Gastroesophageal sphincter (tissue), 4 donors: Measurements from ENCODE around the gene DGKE. TPM values are rescaled to one million over a fixed set of nuclear protein-coding genes. Genes with fewer than 3 reads are reported as not detected.

Experiments
- ATAC-seq: fragments of 150-250 bp; one replicate; pipeline ENCODE4 v1.9.1; 2016; ENCODE audit warnings: mild to moderate bottlenecking, moderate library complexity
- H3K27ac ChIP-seq, 4 donors: fragments of 200-600 bp; sonication (generic) in 3 of 4; 1 replicate in 3 of 4; 2 replicates in 1 of 4; pipeline ENCODE4 v1.5.1; 2016 to 2019
- H3K27me3 ChIP-seq: fragments of 200-600 bp; sonication (generic); one replicate; pipeline ENCODE4 v1.5.1; 2019
- H3K36me3 ChIP-seq, 2 donors: fragments of 200-600 bp; sonication (generic); one replicate each; pipeline ENCODE4 v1.5.1; 2019; ENCODE audit warnings: control low read depth in 1 of 2
- H3K4me1 ChIP-seq, 3 donors: fragments of 200-600 bp; sonication (generic); 1 replicate in 2 of 3; 2 replicates in 1 of 3; pipeline ENCODE4 v1.5.1; 2016 to 2019; ENCODE audit warnings: control low read depth in 2 of 3
- H3K4me3 ChIP-seq, 2 donors: fragments of 200-600 bp; sonication (generic); one replicate each; pipeline ENCODE4 v1.5.1; 2019; ENCODE audit warnings: mild to moderate bottlenecking in 1 of 2, moderate library complexity in 1 of 2
- H3K9me3 ChIP-seq, 3 donors: fragments of 200-600 bp; sonication (generic); one replicate each; pipeline ENCODE4 v1.5.1; 2017 to 2019; ENCODE audit warnings: control low read depth in 2 of 3
- EP300 ChIP-seq: sonication (generic); formaldehyde crosslinking; IDR thresholded peaks from one replicate; pipeline ENCODE4 v1.6.1; 2017; ENCODE audit warnings: antibody characterized with exemption, mild to moderate bottlenecking
- POLR2A ChIP-seq, 2 donors: fragments of 450-650 bp; IDR thresholded peaks; one replicate each; pipeline ENCODE4 v1.6.1; 2017; ENCODE audit warnings: antibody characterized with exemption in 2 of 2, mild to moderate bottlenecking in 2 of 2, moderate library complexity in 1 of 2
- POLR2AphosphoS5 ChIP-seq: sonication (generic); formaldehyde crosslinking; IDR thresholded peaks from one replicate; pipeline ENCODE4 v1.6.1; 2017; ENCODE audit warnings: antibody characterized with exemption
- WGBS, 2 donors: methylation state at CpG; one replicate each; pipeline ENCODE4 v1.1.5; 2018; ENCODE audit warnings: low coverage in 1 of 2; 5-methylcytosine and 5-hydroxymethylcytosine counted together
- total RNA-seq, 4 donors: library from RNA; depleted of rRNA; stranded (reverse); fragments of >200 nt; gene quantifications; one replicate each; pipeline ENCODE4 v1.1.0, GENCODE V29; 2016
- TF ChIP-seq, protein P1 (sequence below), 4 experiments: fragments of 200-600 bp in 2 of 4; fragments of 450-650 bp in 2 of 4; sonication (generic) in 1 of 4; IDR thresholded peaks; one replicate each; pipeline ENCODE4 v1.5.1; 2017 to 2019; ENCODE audit warnings: antibody characterized with exemption in 4 of 4, mild to moderate bottlenecking in 2 of 4, moderate library complexity in 2 of 4

The DGKE gene
- total RNA-seq, 4 donors from 2014 or later, result 8.4 to 12.5 (median 9.7) TPM

DNA sequence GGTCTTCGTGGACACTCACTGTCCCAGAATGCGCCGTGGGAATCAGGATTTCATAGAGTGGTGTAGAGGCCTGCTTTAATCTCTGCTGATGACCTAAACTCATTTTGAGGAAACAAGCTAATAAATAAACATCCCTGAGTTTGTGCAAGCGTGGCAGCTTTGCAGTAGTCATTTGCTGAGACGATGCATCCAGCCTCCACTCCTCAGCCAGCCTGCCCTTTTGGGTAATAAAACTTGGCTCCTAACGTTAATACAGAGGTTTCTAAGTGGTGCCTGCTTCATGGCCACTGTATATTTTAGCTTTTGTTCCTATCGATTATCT, 1.3 kb downstream of the DGKE start:
- H3K9me3 ChIP-seq, result no peaks in the 10 kb centered on the region
- 65 to 76% methylated on average over 6 of the region's 7 CpGs for WGBS, 2 donors
- TF ChIP-seq POLR2A (IDR thresholded peaks at IDR 0.05) (no peak), POLR2AphosphoS5 (no peak), EP300 (no peak)
- TF ChIP-seq, protein P1, sequence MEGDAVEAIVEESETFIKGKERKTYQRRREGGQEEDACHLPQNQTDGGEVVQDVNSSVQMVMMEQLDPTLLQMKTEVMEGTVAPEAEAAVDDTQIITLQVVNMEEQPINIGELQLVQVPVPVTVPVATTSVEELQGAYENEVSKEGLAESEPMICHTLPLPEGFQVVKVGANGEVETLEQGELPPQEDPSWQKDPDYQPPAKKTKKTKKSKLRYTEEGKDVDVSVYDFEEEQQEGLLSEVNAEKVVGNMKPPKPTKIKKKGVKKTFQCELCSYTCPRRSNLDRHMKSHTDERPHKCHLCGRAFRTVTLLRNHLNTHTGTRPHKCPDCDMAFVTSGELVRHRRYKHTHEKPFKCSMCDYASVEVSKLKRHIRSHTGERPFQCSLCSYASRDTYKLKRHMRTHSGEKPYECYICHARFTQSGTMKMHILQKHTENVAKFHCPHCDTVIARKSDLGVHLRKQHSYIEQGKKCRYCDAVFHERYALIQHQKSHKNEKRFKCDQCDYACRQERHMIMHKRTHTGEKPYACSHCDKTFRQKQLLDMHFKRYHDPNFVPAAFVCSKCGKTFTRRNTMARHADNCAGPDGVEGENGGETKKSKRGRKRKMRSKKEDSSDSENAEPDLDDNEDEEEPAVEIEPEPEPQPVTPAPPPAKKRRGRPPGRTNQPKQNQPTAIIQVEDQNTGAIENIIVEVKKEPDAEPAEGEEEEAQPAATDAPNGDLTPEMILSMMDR (IDR thresholded peaks at IDR 0.05), result no peak
- H3K4me3 ChIP-seq, result peak overlapping the region; percentile 52 to 83
- H3K36me3 ChIP-seq, result peaks cover 0 to 7% of the 10 kb centered on the region in 2 donors
- peak overlapping the region in 3 of 4 donors; percentile 89 to 96 (median 95) for H3K27ac ChIP-seq
- H3K4me1 ChIP-seq, result peaks cover 0 to 66% (median 14%) of the 10 kb centered on the region in 3 donors
- ATAC-seq, result no peak
- no peaks in the 10 kb centered on the region for H3K27me3 ChIP-seq

DNA sequence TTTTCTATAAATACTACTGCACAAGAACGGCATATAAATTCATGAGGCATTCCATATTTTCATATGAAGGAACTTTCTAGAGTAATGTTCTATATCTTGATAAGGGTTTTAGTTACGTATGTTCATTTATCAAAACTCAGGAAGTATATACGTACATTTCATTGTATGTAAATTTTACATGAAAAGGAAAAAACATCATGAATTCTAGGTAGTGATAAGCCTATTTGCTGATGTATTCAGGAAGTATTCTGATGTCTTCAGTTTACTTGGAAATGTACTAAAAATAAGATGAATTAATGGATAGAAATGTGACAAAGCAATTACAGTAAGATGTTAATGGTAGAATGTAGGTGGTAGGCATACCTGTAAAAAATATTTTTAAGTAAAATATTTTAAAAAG, 4.7 kb downstream of the DGKE start:
- WGBS, 2 donors, result 82 to 86% methylated on average over 3 of the region's 3 CpGs
- no peak overlapping the region for H3K27ac ChIP-seq
- no peak for TF ChIP-seq POLR2AphosphoS5
- no peak for TF ChIP-seq POLR2A (IDR thresholded peaks at IDR 0.05)
- TF ChIP-seq EP300, result no peak
- TF ChIP-seq, protein P1 (IDR thresholded peaks at IDR 0.05), result no peak

DNA sequence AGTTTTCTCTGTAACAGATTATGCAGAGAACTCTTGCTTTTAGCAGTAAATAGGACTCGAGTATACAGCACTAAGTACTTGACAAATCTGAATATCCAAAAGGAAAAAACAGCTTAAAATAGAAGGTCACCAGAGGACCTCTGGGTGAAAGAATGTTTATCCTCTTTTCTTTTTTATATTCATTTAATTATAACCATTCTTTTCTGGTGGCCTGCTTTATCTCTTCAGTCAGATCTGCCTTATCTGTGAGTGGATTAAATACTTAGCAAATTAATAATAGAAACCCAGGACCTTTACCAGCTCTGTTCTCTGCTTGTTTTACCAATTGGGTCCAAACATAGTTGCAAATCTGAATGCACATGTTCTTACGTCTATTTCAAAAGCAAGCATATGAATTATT, 8.6 kb downstream of the DGKE start:
- WGBS, 2 donors, result 32 to 49% methylated on average over 2 of the region's 2 CpGs
- ATAC-seq, result no peak
- no peaks in the 10 kb centered on the region for H3K27me3 ChIP-seq
- peaks cover 0 to 26% of the 10 kb centered on the region in 2 donors for H3K36me3 ChIP-seq
- no peak overlapping the region for H3K4me3 ChIP-seq
- no peaks in the 10 kb centered on the region for H3K9me3 ChIP-seq
- H3K27ac ChIP-seq, result no peak overlapping the region
- peaks cover 0 to 12% (median 4%) of the 10 kb centered on the region in 3 donors for H3K4me1 ChIP-seq
- TF ChIP-seq POLR2AphosphoS5, result no peak
- TF ChIP-seq, protein P1 (IDR thresholded peaks at IDR 0.05), result no peak
- TF ChIP-seq POLR2A (IDR thresholded peaks at IDR 0.05), result no peak
- TF ChIP-seq EP300, result no peak

More for the DNA sequence above, 4.7 kb downstream of the DGKE start:
- no peaks in the 10 kb centered on the region for H3K9me3 ChIP-seq
- no peak overlapping the region for H3K4me3 ChIP-seq
- peaks cover 0 to 16% of the 10 kb centered on the region in 2 donors for H3K36me3 ChIP-seq
- ATAC-seq, result no peak
- H3K4me1 ChIP-seq, result peaks cover 4 to 47% (median 6%) of the 10 kb centered on the region in 3 donors
- no peaks in the 10 kb centered on the region for H3K27me3 ChIP-seq

DNA sequence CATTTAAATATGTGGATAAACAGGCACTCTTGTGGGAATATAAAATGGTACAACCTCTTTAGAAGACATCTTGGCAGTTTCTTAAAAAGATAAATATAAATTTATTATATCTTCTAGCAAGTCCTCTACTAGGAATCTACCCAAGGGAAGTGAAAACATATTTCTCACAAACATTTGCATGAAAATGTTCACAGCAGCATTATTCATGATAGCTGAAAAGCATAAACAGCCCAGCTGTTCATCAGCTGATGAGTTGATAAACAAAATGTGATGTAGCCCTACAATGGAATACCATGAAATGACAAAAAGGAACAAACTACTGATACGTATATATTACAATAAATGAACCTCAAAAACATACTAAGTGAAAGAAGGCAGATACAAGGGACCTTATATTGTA, 12.0 kb downstream of the DGKE start:
- H3K27ac ChIP-seq, result no peak overlapping the region
- no peak overlapping the region for H3K4me3 ChIP-seq
- no peaks in the 10 kb centered on the region for H3K9me3 ChIP-seq
- 91 to 100% methylated on average over 1 of the region's 1 CpG for WGBS, 2 donors
- TF ChIP-seq POLR2A (IDR thresholded peaks at IDR 0.05) (no peak), EP300 (no peak), POLR2AphosphoS5 (no peak)
- TF ChIP-seq, protein P1 (IDR thresholded peaks at IDR 0.05), result no peak
- no peaks in the 10 kb centered on the region for H3K27me3 ChIP-seq
- ATAC-seq, result no peak
- H3K4me1 ChIP-seq, result peaks cover 0 to 5% (median 4%) of the 10 kb centered on the region in 3 donors
- peaks cover 0 to 43% of the 10 kb centered on the region in 2 donors for H3K36me3 ChIP-seq

DNA sequence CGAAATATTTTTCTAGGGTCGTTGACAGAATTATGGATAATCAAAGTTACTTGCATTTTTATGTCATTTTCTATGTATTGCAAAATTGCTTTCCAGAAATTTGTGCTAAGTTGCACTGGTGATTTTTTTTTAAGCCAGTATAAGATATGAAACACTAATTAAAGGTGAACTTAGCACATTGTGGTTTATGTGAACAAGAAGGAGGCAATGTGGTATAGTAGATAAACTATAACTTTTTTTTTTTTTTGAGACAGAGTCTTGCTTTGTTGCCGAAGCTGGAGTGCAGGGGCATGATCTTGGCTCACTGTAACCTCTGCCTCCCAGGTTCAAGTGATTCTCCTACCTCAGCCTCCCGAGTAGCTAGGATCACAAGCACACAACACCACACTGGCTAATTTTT, 13.2 kb downstream of the DGKE start:
- H3K27ac ChIP-seq, result no peak overlapping the region
- H3K36me3 ChIP-seq, result peaks cover 0 to 53% of the 10 kb centered on the region in 2 donors
- ATAC-seq, result no peak

More for the DNA sequence above, 13.2 kb downstream of the DGKE start:
- 85 to 95% methylated on average over 4 of the region's 4 CpGs for WGBS, 2 donors
- no peaks in the 10 kb centered on the region for H3K9me3 ChIP-seq
- H3K27me3 ChIP-seq, result no peaks in the 10 kb centered on the region
- no peak overlapping the region for H3K4me3 ChIP-seq
- H3K4me1 ChIP-seq, result peaks cover 0 to 5% (median 4%) of the 10 kb centered on the region in 3 donors
- no peak for TF ChIP-seq POLR2AphosphoS5
- TF ChIP-seq EP300, result no peak
- TF ChIP-seq POLR2A (IDR thresholded peaks at IDR 0.05), result no peak
- TF ChIP-seq, protein P1 (IDR thresholded peaks at IDR 0.05), result no peak
